ENCODE data around the gene ZNF93. TPM values are rescaled to one million over a fixed set of nuclear protein-coding genes. Genes with fewer than 3 reads are reported as not detected.

The ZNF93 gene
- total and polyA plus RNA-seq, 9 of the 15 experiments (the other 6 are each of a cell fraction or from before 2014, with no cell fraction given): 11.1 to 26.3 (median 17.1) TPM

- ChIA-PET POLR2A (no interaction called here), CTCF (ENCODE audit: low intra/inter-chr PET ratio) (no interaction called here)
- Histone ChIP-seq H2AFZ (ENCODE audit: low read depth, low read length) (no peak overlapping the region), H3K27ac (ENCODE audit: extremely low read depth, low read depth, low read length) (no peak overlapping the region), H3K9ac (ENCODE audit: insufficient read depth in 1 of 2, low read depth in 2 of 2, low read length in 2 of 2) (no peak overlapping the region), H3K4me3 (no peak overlapping the region), H4K20me1 (replicated peaks; ENCODE audit: control insufficient read depth, insufficient read depth, low read length) (no peaks in the 10 kb centered on the region), H3K9me1 (ENCODE audit: control insufficient read depth, insufficient read depth, low read length) (no peaks in the 10 kb centered on the region), H3K4me1 (replicated peaks in 1 of 2; ENCODE audit: control insufficient read depth in 2 of 2, insufficient read depth in 2 of 2, low read length in 2 of 2) (peaks cover 0 to 6% of the 10 kb centered on the region in 2 experiments; a peak in 2 of 5 replicates), H3K9me3 (replicated peaks; ENCODE audit: control insufficient read depth, insufficient read depth, low read depth, low read length) (peaks cover 3% of the 10 kb centered on the region; the same call in 1 of the 2 replicates), H3K27me3 (ENCODE audit: control insufficient read depth in 2 of 2, insufficient read depth in 2 of 2, low read length in 2 of 2) (no peaks in the 10 kb centered on the region), H3K79me2 (ENCODE audit: control insufficient read depth, insufficient read depth, low read length) (no peaks in the 10 kb centered on the region), H3K36me3 (ENCODE audit: control insufficient read depth, insufficient read depth, low read length) (no peaks in the 10 kb centered on the region), H3K4me2 (ENCODE audit: insufficient read depth, low read length) (no peak overlapping the region)
- 18% methylated on average over 2 of the region's 2 CpGs for WGBS (ENCODE audit: insufficient coverage, low coverage, missing lambda C conversion rate)
- intact Hi-C loops (cut with micrococcal nuclease): no loop called here
- ATAC-seq (no peak), FAIRE-seq (no peak), DNase-seq (ENCODE audit: extremely low read depth in 1 of 4, low spot score in 3 of 4) (no peak)
- in situ Hi-C loops (cut with MboI): no loop called here
- no TSS peak for BruUV-seq (replicated peaks)
- TF ChIP-seq TRIM25 (IDR thresholded peaks at IDR 0.05; ENCODE audit: borderline replicate concordance) (no peak), PML (IDR thresholded peaks at IDR 0.05; ENCODE audit: low read length) (no peak), MED1 (CRISPR knock-in tag; IDR thresholded peaks at IDR 0.05; ENCODE audit: borderline replicate concordance) (no peak), GABPB1 (CRISPR knock-in tag; IDR thresholded peaks at IDR 0.05) (no peak), FUS (optimal IDR thresholded peaks at IDR 0.05; ENCODE audit: low read depth, low read length) (no peak), STAT5B (CRISPR knock-in tag; IDR thresholded peaks at IDR 0.05) (no peak), TSC22D4 (tag; IDR thresholded peaks at IDR 0.05) (no peak), SOX6 (IDR thresholded peaks at IDR 0.05) (no peak), BRF2 (IDR thresholded peaks at IDR 0.05; ENCODE audit: borderline replicate concordance, insufficient read depth, insufficient read length) (no peak), ZNF76 (CRISPR knock-in tag; IDR thresholded peaks at IDR 0.05; ENCODE audit: borderline replicate concordance) (no peak), HDGF (IDR thresholded peaks at IDR 0.05) (no peak), RBM15 (IDR thresholded peaks at IDR 0.05; ENCODE audit: insufficient read depth, low read length) (no peak), RUNX1 (IDR thresholded peaks at IDR 0.05; ENCODE audit: low read depth) (no peak), MTA1 (IDR thresholded peaks at IDR 0.05; ENCODE audit: borderline replicate concordance) (no peak), ZNF707 (CRISPR knock-in tag; conservative IDR thresholded peaks at IDR 0.05) (no peak), LCOR (CRISPR knock-in tag; IDR thresholded peaks at IDR 0.05) (no peak), POLR3A (IDR thresholded peaks at IDR 0.05; ENCODE audit: borderline replicate concordance, extremely low read depth, insufficient read depth, insufficient read length) (no peak), CXXC5 (CRISPR knock-in tag; IDR thresholded peaks at IDR 0.05) (no peak), PTRF (tag; IDR thresholded peaks at IDR 0.05) (no peak), ATF1 (CRISPR knock-in tag; IDR thresholded peaks at IDR 0.05) (no peak), ATF1 (tag; IDR thresholded peaks at IDR 0.05) (no peak)
Observed at GRCh38 chr19:19858751-19859150, 42.0 kb upstream of the ZNF93 start.

Data from K562 (cell line).